IMR-90 (cell line): ENCODE results near the gene SLC16A5. TPM values are rescaled to one million over a fixed set of nuclear protein-coding genes. Genes with fewer than 3 reads are reported as not detected.
A peak's percentile ranks its signal among the peaks of the same experiment; 100 is the strongest.

Source experiments
- ATAC-seq: fragments of 200-7000 bp; cut with Tn5 transposase; 2 replicates; pipeline ENCODE4 v1.9.1; 2020; ENCODE audit warnings: low read depth, mild to moderate bottlenecking, moderate library complexity
- BruUV-seq: library from RNA; stranded (reverse); fragments of 400-500 nt; replicated peaks from 2 replicates; lab custom pipeline; 2021; lab: Mats Ljungman, UMichigan
- CTCF ChIA-PET: fragments of 300-600 bp; formaldehyde crosslinking; extraction: SDS; loops from one replicate; lab custom pipeline; 2021; ENCODE audit warnings: antibody characterized with exemption; lab: Yijun Ruan, JAX
- POLR2A ChIA-PET: fragments of 300-600 bp; sonication (Branson Sonifier 250); formaldehyde crosslinking; loops from one replicate; lab custom pipeline; 2022; ENCODE audit warnings: antibody characterized with exemption; ENCODE audit not compliant: unreplicated experiment; lab: Charles Lee
- DNase-seq: peaks from one replicate; pipeline ENCODE4 v3.0.0; 2013
- H2AFZ ChIP-seq: replicated peaks from 2 replicates; pipeline ENCODE3; 2013; ENCODE audit warnings: low read length, mild to moderate bottlenecking; ENCODE audit not compliant: poor library complexity
- H2AK5ac ChIP-seq: 2 replicates; pipeline ENCODE4 v1.6.1; 2013; ENCODE audit warnings: low read depth, low read length, inconsistent platforms
- H2AK9ac ChIP-seq: replicated peaks from 2 replicates; pipeline ENCODE3; 2013; ENCODE audit warnings: mild to moderate bottlenecking, low read depth, low read length, moderate library complexity; ENCODE audit not compliant: poor library complexity
- H2BK120ac ChIP-seq: 2 replicates; pipeline ENCODE4 v1.6.1; 2013; ENCODE audit warnings: low read depth, low read length, inconsistent platforms
- H2BK15ac ChIP-seq: 3 replicates; pipeline ENCODE4 v1.6.1; 2013; ENCODE audit warnings: low read depth, low read length, inconsistent platforms
- H2BK20ac ChIP-seq: 2 replicates; pipeline ENCODE4 v1.6.1; 2013; ENCODE audit warnings: low read depth, mild to moderate bottlenecking, inconsistent platforms, low read length, moderate library complexity
- H2BK5ac ChIP-seq: 2 replicates; pipeline ENCODE4 v1.6.1; 2013; ENCODE audit warnings: mild to moderate bottlenecking, low read depth, low read length, inconsistent platforms; ENCODE audit not compliant: poor library complexity, severe bottlenecking
- H3K14ac ChIP-seq: replicated peaks from 2 replicates; pipeline ENCODE4 v1.6.1; 2013; ENCODE audit warnings: low read depth, low read length, inconsistent platforms
- H3K18ac ChIP-seq: 2 replicates; pipeline ENCODE4 v1.6.1; 2013; ENCODE audit warnings: low read depth, low read length, control low read depth
- H3K23ac ChIP-seq: 2 replicates; pipeline ENCODE4 v1.6.1; 2013; ENCODE audit warnings: low read depth, low read length, inconsistent platforms
- H3K27ac ChIP-seq: 2 replicates; pipeline ENCODE4 v1.5.1; 2013; ENCODE audit warnings: mild to moderate bottlenecking, control low read depth, low read length; ENCODE audit not compliant: insufficient read depth
- H3K27me3 ChIP-seq: 2 replicates; pipeline ENCODE4 v1.6.1; 2013; ENCODE audit warnings: low read length; ENCODE audit not compliant: control insufficient read depth, insufficient read depth
- H3K36me3 ChIP-seq: 2 replicates; pipeline ENCODE4 v1.6.1; 2013; ENCODE audit warnings: low read length, mixed read lengths; ENCODE audit not compliant: control insufficient read depth, insufficient read depth
- H3K4ac ChIP-seq: 2 replicates; pipeline ENCODE4 v1.6.1; 2013; ENCODE audit warnings: low read depth, low read length, inconsistent platforms
- H3K4me1 ChIP-seq: 2 replicates; pipeline ENCODE4 v1.6.1; 2013; ENCODE audit warnings: low read length, mixed read lengths; ENCODE audit not compliant: control insufficient read depth, insufficient read depth
- H3K4me2 ChIP-seq: 2 replicates; pipeline ENCODE4 v1.6.1; 2013; ENCODE audit warnings: low read depth, mild to moderate bottlenecking, control low read depth, low read length, moderate library complexity
- H3K4me3 ChIP-seq: 2 replicates; pipeline ENCODE4 v1.5.1; 2013; ENCODE audit warnings: low read depth, mild to moderate bottlenecking, control low read depth, low read length, moderate library complexity; ENCODE audit not compliant: insufficient read depth
- H3K56ac ChIP-seq: 2 replicates; pipeline ENCODE4 v1.6.1; 2013; ENCODE audit warnings: low read length, inconsistent platforms; ENCODE audit not compliant: insufficient read depth; ENCODE audit errors: extremely low read depth
- H3K79me1 ChIP-seq, 2 experiments: 2 replicates each; pipeline ENCODE4 v1.6.1; 2013; ENCODE audit warnings: low read length in 2 of 2, inconsistent platforms in 1 of 2, low read depth in 1 of 2
- H3K9ac ChIP-seq: 2 replicates; pipeline ENCODE4 v1.6.1; 2013; ENCODE audit warnings: low read depth, low read length, control low read depth
- H3K9me1 ChIP-seq: 2 replicates; pipeline ENCODE4 v1.6.1; 2013; ENCODE audit warnings: low read length, inconsistent platforms; ENCODE audit not compliant: insufficient read depth
- H3K9me3 ChIP-seq: 2 replicates; pipeline ENCODE4 v1.6.1; 2013; ENCODE audit warnings: low read length; ENCODE audit not compliant: control insufficient read depth, insufficient read depth
- H4K20me1 ChIP-seq: 2 replicates; pipeline ENCODE4 v1.6.1; 2013; ENCODE audit warnings: low read length, inconsistent platforms; ENCODE audit not compliant: insufficient read depth
- H4K5ac ChIP-seq: 2 replicates; pipeline ENCODE4 v1.6.1; 2013; ENCODE audit warnings: mild to moderate bottlenecking, low read depth, low read length, control low read depth
- H4K8ac ChIP-seq, 2 experiments: 2 replicates each; pipeline ENCODE4 v1.6.1; 2013; ENCODE audit warnings: low read depth in 2 of 2, low read length in 2 of 2, control low read depth in 1 of 2, inconsistent platforms in 1 of 2
- H4K91ac ChIP-seq: 2 replicates; pipeline ENCODE4 v1.6.1; 2013; ENCODE audit warnings: low read depth, low read length, inconsistent platforms; ENCODE audit not compliant: insufficient read depth
- CEBPB ChIP-seq: IDR thresholded peaks from 2 replicates; pipeline ENCODE4 v1.6.1; 2012; ENCODE audit warnings: low read depth, low read length, improper control_type of control experiment
- CHD1 ChIP-seq: IDR thresholded peaks from 2 replicates; pipeline ENCODE4 v1.6.1; 2012; ENCODE audit warnings: low read depth, low read length, improper control_type of control experiment
- FOS ChIP-seq: fragments of 150-350 bp; IDR thresholded peaks from 2 replicates; pipeline ENCODE4 v1.6.1; 2016; ENCODE audit warnings: low read depth, low read length
- MAFK ChIP-seq: IDR thresholded peaks from 2 replicates; pipeline ENCODE4 v1.6.1; 2012; ENCODE audit warnings: low read depth, low read length, improper control_type of control experiment
- MAZ ChIP-seq: IDR thresholded peaks from 2 replicates; pipeline ENCODE4 v1.6.1; 2012; ENCODE audit warnings: low read depth, mild to moderate bottlenecking, low read length, improper control_type of control experiment, moderate library complexity, borderline replicate concordance
- MXI1 ChIP-seq: IDR thresholded peaks from 2 replicates; pipeline ENCODE4 v1.6.1; 2012; ENCODE audit warnings: low read depth, mild to moderate bottlenecking, low read length, moderate library complexity, borderline replicate concordance
- NFE2L2 ChIP-seq: fragments of 150-350 bp; IDR thresholded peaks from 2 replicates; pipeline ENCODE4 v1.6.1; 2016; ENCODE audit warnings: low read depth, mild to moderate bottlenecking, low read length
- POLR2A ChIP-seq: IDR thresholded peaks from 2 replicates; pipeline ENCODE4 v1.6.1; 2012; ENCODE audit warnings: mild to moderate bottlenecking, low read depth, low read length
- RAD21 ChIP-seq: IDR thresholded peaks from 2 replicates; pipeline ENCODE4 v1.6.1; 2012; ENCODE audit warnings: low read length, improper control_type of control experiment
- RCOR1 ChIP-seq: IDR thresholded peaks from 2 replicates; pipeline ENCODE4 v1.6.1; 2012; ENCODE audit warnings: mild to moderate bottlenecking, low read length, improper control_type of control experiment; ENCODE audit not compliant: insufficient replicate concordance
- RFX5 ChIP-seq: IDR thresholded peaks from 2 replicates; pipeline ENCODE4 v1.8.0; 2012; ENCODE audit warnings: low read depth, mild to moderate bottlenecking, low read length, moderate library complexity
- SMC3 ChIP-seq: fragments of 150-350 bp; IDR thresholded peaks from 2 replicates; pipeline ENCODE4 v1.6.1; 2016; ENCODE audit warnings: low read depth, mild to moderate bottlenecking, antibody characterized with exemption, low read length, moderate library complexity
- WGBS, 2 experiments: methylation state at CpG; one replicate each; pipeline versions ENCODE4 v1.1.5 to v1.1.7; 2013; ENCODE audit warnings: missing lambda C conversion rate in 2 of 2; ENCODE audit not compliant: insufficient read length in 1 of 2; ENCODE audit errors: extremely low coverage in 2 of 2; 5-methylcytosine and 5-hydroxymethylcytosine counted together
- dilution Hi-C: fragments of 300-500 bp; cut with HindIII; formaldehyde crosslinking; loops from one replicate; pipeline ENCODE4 v1.14.3; 2018; ENCODE audit warnings: low sequenced_read_pairs; ENCODE audit not compliant: unreplicated experiment
- in situ Hi-C: fragments of 300-500 bp; cut with MboI; formaldehyde crosslinking; loops from 3 replicates; pipeline ENCODE4 v1.14.3; 2019; ENCODE audit warnings: low sequenced_read_pairs, inconsistent platforms, mixed read lengths
- intact Hi-C: fragments of 100-400 bp; cut with micrococcal nuclease; formaldehyde crosslinking; loops from 2 replicates; pipeline ENCODE4 v1.10.0; 2022
- polyA plus RNA-seq, 3 experiments: library from polyadenylated mRNA; depleted of rRNA; stranded (reverse); fragments of >200 nt; gene quantifications; 2 replicates each; pipeline ENCODE4 v1.2.3, GENCODE V29; 2012; ENCODE audit warnings: low replicate concordance in 1 of 3
- total RNA-seq: library from RNA; depleted of rRNA; stranded (reverse); fragments of >200 nt; gene quantifications from 2 replicates; pipeline ENCODE4 v1.2.3, GENCODE V29; 2012
- TF ChIP-seq, protein P1 (sequence below): fragments of 150-350 bp; IDR thresholded peaks from 2 replicates; pipeline ENCODE4 v1.6.1; 2016; ENCODE audit warnings: low read depth, mild to moderate bottlenecking, low read length, moderate library complexity, borderline replicate concordance
- TF ChIP-seq, protein P2 (sequence below): conservative IDR thresholded peaks from 2 replicates; pipeline ENCODE4 v1.5.1; 2012; ENCODE audit warnings: mild to moderate bottlenecking, low read depth, low read length, improper control_type of control experiment

Gene SLC16A5
- total and polyA plus RNA-seq, 2 of the 4 experiments (the other 2 are of a cell fraction) = 1.8 to 7.1 TPM

- Histone ChIP-seq H3K79me1 (peaks cover 5 to 6% of the 10 kb centered on the region in 2 experiments), H2BK15ac (no peak overlapping the region), H2AFZ (peak overlapping the region; percentile 0), H2AK9ac (peak overlapping the region; percentile 38), H4K5ac (no peak overlapping the region), H3K18ac (no peak overlapping the region), H2BK5ac (no peak overlapping the region), H3K14ac (no peak overlapping the region), H2BK120ac (no peak overlapping the region), H3K4me3 (no peak overlapping the region), H3K4me2 (no peak overlapping the region), H3K9ac (no peak overlapping the region), H3K56ac (no peak overlapping the region), H3K4ac (no peak overlapping the region), H3K4me1 (peaks cover 6% of the 10 kb centered on the region; the same call in 1 of the 2 replicates), H2BK20ac (no peak overlapping the region), H3K36me3 (peaks cover 44% of the 10 kb centered on the region), H3K27me3 (no peaks in the 10 kb centered on the region), H4K91ac (no peak overlapping the region), H3K23ac (no peak overlapping the region), H2AK5ac (no peak overlapping the region), H4K20me1 (no peaks in the 10 kb centered on the region), H3K9me3 (no peaks in the 10 kb centered on the region), H4K8ac (no peak overlapping the region), H3K9me1 (no peaks in the 10 kb centered on the region), H3K27ac (no peak overlapping the region)
- ChIA-PET POLR2A (no interaction called here), CTCF (interaction anchor here (0.6 to 2.3 kb wide), 25 partner anchors 11 to 820 kb away, joined by 3 to 13 read pairs (median 4); partner anchors contain the start of genes ARMC7 and NT5C)
- DNase-seq (peak; percentile 81), ATAC-seq (peak; percentile 98)
- 87% methylated on average over 11 of the region's 25 CpGs; no CpG with 5 or more reads in 1 of the 2 experiments for WGBS, 2 experiments
- BruUV-seq = no TSS peak
- in situ Hi-C loops (loop anchor here (10.0 to 25.0 kb wide), 2 partner anchors 145 to 353 kb away; partner anchors contain the start of genes GRB2 and NUP85), dilution Hi-C loops (no loop called here), intact Hi-C loops (loop anchor here (5.0 to 10.0 kb wide), 2 partner anchors 53 to 145 kb away; partner anchors contain the start of gene NUP85)
- TF ChIP-seq, protein P1, sequence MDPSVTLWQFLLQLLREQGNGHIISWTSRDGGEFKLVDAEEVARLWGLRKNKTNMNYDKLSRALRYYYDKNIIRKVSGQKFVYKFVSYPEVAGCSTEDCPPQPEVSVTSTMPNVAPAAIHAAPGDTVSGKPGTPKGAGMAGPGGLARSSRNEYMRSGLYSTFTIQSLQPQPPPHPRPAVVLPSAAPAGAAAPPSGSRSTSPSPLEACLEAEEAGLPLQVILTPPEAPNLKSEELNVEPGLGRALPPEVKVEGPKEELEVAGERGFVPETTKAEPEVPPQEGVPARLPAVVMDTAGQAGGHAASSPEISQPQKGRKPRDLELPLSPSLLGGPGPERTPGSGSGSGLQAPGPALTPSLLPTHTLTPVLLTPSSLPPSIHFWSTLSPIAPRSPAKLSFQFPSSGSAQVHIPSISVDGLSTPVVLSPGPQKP = no peak
- TF ChIP-seq MAZ (no peak), SMC3 (peak; percentile 71), RFX5 (no peak), RAD21 (peak; percentile 69), MAFK (no peak), POLR2A (no peak), FOS (no peak), CHD1 (no peak), CEBPB (peak; percentile 73), MXI1 (peak; percentile 88; the same call in 1 of the 2 replicates), NFE2L2 (no peak), RCOR1 (no peak)
- TF ChIP-seq, protein P2, sequence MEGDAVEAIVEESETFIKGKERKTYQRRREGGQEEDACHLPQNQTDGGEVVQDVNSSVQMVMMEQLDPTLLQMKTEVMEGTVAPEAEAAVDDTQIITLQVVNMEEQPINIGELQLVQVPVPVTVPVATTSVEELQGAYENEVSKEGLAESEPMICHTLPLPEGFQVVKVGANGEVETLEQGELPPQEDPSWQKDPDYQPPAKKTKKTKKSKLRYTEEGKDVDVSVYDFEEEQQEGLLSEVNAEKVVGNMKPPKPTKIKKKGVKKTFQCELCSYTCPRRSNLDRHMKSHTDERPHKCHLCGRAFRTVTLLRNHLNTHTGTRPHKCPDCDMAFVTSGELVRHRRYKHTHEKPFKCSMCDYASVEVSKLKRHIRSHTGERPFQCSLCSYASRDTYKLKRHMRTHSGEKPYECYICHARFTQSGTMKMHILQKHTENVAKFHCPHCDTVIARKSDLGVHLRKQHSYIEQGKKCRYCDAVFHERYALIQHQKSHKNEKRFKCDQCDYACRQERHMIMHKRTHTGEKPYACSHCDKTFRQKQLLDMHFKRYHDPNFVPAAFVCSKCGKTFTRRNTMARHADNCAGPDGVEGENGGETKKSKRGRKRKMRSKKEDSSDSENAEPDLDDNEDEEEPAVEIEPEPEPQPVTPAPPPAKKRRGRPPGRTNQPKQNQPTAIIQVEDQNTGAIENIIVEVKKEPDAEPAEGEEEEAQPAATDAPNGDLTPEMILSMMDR = peak; percentile 77
Measured at GRCh38 chr17:75059369-75060345, 28.1 kb upstream of the SLC16A5 start.
